Right lobe of liver (tissue), 4 donors: ENCODE results near the gene SYCP2.

ENCODE experiments used
- POLR2A ChIP-seq: fragments of 450-650 bp; IDR thresholded peaks from one replicate; pipeline ENCODE4 v1.6.1; 2017; ENCODE audit warnings: antibody characterized with exemption, mild to moderate bottlenecking
- TF ChIP-seq, protein P1 (sequence below), 4 donors: fragments of 200-600 bp in 3 of 4; fragments of 450-650 bp in 1 of 4; IDR thresholded peaks; one replicate each; pipeline versions ENCODE4 v1.5.1 to v1.8.0; 2016 to 2022; ENCODE audit warnings: antibody characterized with exemption in 4 of 4, mild to moderate bottlenecking in 2 of 4
- donor health status: DM: no; HTN: no; CAD: no.
- donor health status: DM: no; HTN: no; CAD: no.
- donor health status: DM: no; HTN: yes; CAD: no.

DNA sequence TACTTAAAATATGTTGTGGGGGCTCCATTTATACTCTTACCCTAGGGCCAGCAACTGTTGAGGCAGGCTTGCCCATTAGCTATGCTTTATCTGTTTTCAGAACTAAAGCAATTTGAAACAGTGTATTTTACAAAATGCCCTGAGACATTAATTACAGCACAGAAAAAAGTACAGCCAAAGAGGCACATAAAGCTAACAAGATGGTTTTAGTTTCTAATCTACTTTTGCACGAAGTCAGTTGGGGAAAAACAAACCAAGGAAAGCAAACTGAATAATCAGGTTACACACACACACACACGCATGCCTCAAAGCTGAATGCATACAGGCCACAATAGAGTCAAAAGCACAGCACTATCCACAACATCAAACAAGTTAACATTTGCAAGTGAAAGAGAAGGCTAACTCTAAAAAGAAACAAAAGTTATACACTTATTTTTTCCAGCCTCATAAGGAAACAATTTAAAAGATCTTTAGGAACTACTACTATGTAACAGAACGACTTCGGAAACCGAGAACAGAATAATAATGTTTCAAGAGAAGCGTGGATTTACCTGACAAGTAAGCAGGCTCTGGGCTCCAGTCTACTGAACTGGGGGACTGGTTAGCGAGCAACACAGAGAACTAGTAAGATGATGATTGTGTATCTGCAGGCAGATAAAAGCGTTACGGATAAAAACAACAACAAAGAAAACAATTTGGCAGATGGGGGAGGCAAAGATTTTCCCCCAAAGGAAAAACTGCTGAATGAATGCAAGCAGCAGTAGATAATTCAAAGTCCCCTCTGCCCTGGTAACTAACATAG lies 1.7 kb downstream of the SYCP2 start:
- TF ChIP-seq, protein P1, sequence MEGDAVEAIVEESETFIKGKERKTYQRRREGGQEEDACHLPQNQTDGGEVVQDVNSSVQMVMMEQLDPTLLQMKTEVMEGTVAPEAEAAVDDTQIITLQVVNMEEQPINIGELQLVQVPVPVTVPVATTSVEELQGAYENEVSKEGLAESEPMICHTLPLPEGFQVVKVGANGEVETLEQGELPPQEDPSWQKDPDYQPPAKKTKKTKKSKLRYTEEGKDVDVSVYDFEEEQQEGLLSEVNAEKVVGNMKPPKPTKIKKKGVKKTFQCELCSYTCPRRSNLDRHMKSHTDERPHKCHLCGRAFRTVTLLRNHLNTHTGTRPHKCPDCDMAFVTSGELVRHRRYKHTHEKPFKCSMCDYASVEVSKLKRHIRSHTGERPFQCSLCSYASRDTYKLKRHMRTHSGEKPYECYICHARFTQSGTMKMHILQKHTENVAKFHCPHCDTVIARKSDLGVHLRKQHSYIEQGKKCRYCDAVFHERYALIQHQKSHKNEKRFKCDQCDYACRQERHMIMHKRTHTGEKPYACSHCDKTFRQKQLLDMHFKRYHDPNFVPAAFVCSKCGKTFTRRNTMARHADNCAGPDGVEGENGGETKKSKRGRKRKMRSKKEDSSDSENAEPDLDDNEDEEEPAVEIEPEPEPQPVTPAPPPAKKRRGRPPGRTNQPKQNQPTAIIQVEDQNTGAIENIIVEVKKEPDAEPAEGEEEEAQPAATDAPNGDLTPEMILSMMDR (IDR thresholded peaks at IDR 0.05), result no peak
- TF ChIP-seq POLR2A, result no peak
